ENCODE data around the gene CCDC92B. TPM values are rescaled to one million over a fixed set of nuclear protein-coding genes. Genes with fewer than 3 reads are reported as not detected.

CCDC92B gene
- total and polyA plus RNA-seq, 2 of the 13 experiments (the other 11 are each of a cell fraction or from before 2014, with no cell fraction given): not detected

DNA sequence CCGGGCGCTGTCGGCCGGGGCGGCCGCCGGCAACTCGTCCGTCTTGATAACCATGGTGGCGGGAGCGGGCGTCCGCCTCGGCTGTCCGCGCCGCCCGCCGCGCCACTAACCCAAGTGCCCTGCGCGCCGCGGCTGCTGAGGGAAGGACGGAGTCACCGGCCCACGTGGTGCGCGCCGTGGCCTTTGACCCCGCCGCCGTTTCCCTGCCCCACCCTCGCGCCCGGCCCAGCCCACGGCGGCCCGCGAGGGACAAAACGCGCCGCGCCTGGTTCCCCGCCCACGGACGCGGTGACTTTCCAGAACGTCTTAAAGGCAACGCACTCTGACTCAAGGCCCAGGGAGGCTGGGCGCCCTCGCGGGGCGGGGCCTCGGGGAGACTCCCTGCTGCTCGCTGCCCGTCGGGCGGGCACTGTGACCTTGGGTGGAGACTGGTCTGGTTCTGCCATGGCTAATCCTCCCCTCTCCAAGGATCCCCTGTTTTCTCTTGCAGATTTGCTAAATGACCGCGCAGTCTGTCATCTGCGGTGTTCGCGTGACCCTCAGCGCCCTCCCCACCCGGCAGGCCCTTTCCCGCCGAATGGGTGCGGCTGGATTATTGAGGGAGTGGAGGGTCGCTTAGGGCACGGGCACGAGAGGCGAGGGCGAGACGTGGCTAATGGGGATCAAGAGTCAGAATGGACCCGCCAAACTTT lies 37.7 kb downstream of the CCDC92B start, which contains the start of gene CLUH (continued):
- TF ChIP-seq SETDB1 (CRISPR knock-in tag; IDR thresholded peaks at IDR 0.05; ENCODE audit: borderline replicate concordance) (no peak), ATF7-NPFF (CRISPR knock-in tag; IDR thresholded peaks at IDR 0.05; ENCODE audit: low read depth) (no peak; the same call in 1 of the 2 replicates), REPIN1 (CRISPR knock-in tag; IDR thresholded peaks at IDR 0.05; ENCODE audit: borderline replicate concordance, low read depth) (peak; percentile 76), ZNF660 (CRISPR knock-in tag; IDR thresholded peaks at IDR 0.05; ENCODE audit: borderline replicate concordance, low read depth) (no peak), ZEB1 (IDR thresholded peaks at IDR 0.05; ENCODE audit: insufficient replicate concordance, low read depth) (no peak), SP4 (CRISPR knock-in tag; IDR thresholded peaks at IDR 0.05) (peak; percentile 77), KLF16 (CRISPR knock-in tag; IDR thresholded peaks at IDR 0.05) (peak in 1 of 2 experiments; percentile 87; a peak in 2 of 4 replicates), ELK4 (CRISPR knock-in tag; IDR thresholded peaks at IDR 0.05; ENCODE audit: borderline replicate concordance) (no peak), KLF12 (CRISPR knock-in tag; IDR thresholded peaks at IDR 0.05; ENCODE audit: borderline replicate concordance) (peak; percentile 99), RXRA (CRISPR knock-in tag; IDR thresholded peaks at IDR 0.05) (peak; percentile 70; the same call in 1 of the 2 replicates), THYN1 (CRISPR knock-in tag; IDR thresholded peaks at IDR 0.05; ENCODE audit: borderline replicate concordance, low read depth) (0 out of 2 replicates have a peak, but pooled peaks have one; percentile 32), ZNF441 (CRISPR knock-in tag; IDR thresholded peaks at IDR 0.05; ENCODE audit: borderline replicate concordance) (0 out of 2 replicates have a peak, but pooled peaks have one; percentile 53), HES4 (CRISPR knock-in tag; IDR thresholded peaks at IDR 0.05; ENCODE audit: borderline replicate concordance) (no peak), ZNF83 (CRISPR knock-in tag; IDR thresholded peaks at IDR 0.05; ENCODE audit: borderline replicate concordance) (no peak), ZNF430 (CRISPR knock-in tag; IDR thresholded peaks at IDR 0.05) (peak; percentile 35; the same call in 1 of the 2 replicates), HNF1B (CRISPR knock-in tag; IDR thresholded peaks at IDR 0.05) (peak; percentile 67; the same call in 1 of the 2 replicates), HDAC2 (CRISPR knock-in tag; IDR thresholded peaks at IDR 0.05) (peak; percentile 55; the same call in 1 of the 2 replicates), ELF3 (CRISPR knock-in tag; IDR thresholded peaks at IDR 0.05) (peak; percentile 74), TBL1XR1 (IDR thresholded peaks at IDR 0.05; ENCODE audit: borderline replicate concordance, low read length, partially characterized antibody) (peak; percentile 43), KLF13 (CRISPR knock-in tag; IDR thresholded peaks at IDR 0.05) (no peak)
- TF ChIP-seq, protein P1, sequence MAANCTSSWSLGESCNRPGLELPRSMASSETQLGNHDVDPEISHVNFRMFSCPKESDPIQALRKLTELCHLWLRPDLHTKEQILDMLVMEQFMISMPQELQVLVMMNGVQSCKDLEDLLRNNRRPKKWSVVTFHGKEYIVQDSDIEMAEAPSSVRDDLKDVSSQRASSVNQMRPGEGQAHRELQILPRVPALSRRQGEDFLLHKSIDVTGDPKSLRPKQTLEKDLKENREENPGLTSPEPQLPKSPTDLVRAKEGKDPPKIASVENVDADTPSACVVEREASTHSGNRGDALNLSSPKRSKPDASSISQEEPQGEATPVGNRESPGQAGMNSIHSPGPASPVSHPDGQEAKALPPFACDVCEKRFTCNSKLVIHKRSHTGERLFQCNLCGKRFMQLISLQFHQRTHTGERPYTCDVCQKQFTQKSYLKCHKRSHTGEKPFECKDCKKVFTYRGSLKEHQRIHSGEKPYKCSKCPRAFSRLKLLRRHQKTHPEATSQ (CRISPR knock-in tag; IDR thresholded peaks at IDR 0.05; ENCODE audit: borderline replicate concordance): 0 out of 2 replicates have a peak, but pooled peaks have one; percentile 25
- TF ChIP-seq, protein P2, sequence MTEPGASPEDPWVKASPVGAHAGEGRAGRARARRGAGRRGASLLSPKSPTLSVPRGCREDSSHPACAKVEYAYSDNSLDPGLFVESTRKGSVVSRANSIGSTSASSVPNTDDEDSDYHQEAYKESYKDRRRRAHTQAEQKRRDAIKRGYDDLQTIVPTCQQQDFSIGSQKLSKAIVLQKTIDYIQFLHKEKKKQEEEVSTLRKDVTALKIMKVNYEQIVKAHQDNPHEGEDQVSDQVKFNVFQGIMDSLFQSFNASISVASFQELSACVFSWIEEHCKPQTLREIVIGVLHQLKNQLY (CRISPR knock-in tag; IDR thresholded peaks at IDR 0.05): no peak
- TF ChIP-seq, protein P3, sequence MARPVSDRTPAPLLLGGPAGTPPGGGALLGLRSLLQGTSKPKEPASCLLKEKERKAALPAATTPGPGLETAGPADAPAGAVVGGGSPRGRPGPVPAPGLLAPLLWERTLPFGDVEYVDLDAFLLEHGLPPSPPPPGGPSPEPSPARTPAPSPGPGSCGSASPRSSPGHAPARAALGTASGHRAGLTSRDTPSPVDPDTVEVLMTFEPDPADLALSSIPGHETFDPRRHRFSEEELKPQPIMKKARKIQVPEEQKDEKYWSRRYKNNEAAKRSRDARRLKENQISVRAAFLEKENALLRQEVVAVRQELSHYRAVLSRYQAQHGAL (CRISPR knock-in tag; IDR thresholded peaks at IDR 0.05; ENCODE audit: not compliant biosample characterization): no peak
